Right lobe of liver (tissue), 4 donors: ENCODE results near the gene SLC2A10.

Experiments
- POLR2A ChIP-seq: fragments of 450-650 bp; IDR thresholded peaks from one replicate; pipeline ENCODE4 v1.6.1; 2017; ENCODE audit warnings: antibody characterized with exemption, mild to moderate bottlenecking
- TF ChIP-seq, protein P1 (sequence below), 4 donors: fragments of 200-600 bp in 3 of 4; fragments of 450-650 bp in 1 of 4; IDR thresholded peaks; one replicate each; pipeline versions ENCODE4 v1.5.1 to v1.8.0; 2016 to 2022; ENCODE audit warnings: antibody characterized with exemption in 4 of 4, mild to moderate bottlenecking in 2 of 4
- donor health status: DM: no; HTN: no; CAD: no.
- donor health status: DM: no; HTN: no; CAD: no.
- donor health status: DM: no; HTN: yes; CAD: no.

DNA sequence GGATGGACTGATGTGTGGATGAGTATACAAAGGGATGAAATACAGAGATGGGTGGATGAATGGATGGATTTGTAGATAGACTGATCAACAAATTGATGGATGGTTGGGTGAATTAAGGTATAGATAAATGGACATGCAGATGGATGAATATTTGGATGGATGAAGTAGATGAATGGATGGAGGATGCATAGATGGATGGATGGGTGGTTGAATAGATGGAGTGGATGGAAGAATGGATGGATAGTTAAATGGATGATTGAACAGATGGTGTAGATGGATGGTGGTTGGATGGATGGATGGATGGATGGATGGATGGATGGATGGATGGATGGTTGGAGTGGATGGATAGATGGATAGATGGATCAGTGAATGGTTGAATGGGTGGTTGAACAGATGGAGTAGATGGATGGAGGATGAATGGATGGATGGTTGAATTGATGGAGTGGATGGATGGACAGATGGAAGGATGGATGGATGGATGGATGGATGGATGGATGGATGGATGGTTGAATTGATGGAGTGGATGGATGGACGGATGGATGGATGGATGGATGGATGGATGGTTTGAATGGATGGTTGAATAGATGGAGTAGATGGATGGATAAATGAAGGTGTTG lies 15.0 kb downstream of the SLC2A10 start:
- TF ChIP-seq, protein P1, sequence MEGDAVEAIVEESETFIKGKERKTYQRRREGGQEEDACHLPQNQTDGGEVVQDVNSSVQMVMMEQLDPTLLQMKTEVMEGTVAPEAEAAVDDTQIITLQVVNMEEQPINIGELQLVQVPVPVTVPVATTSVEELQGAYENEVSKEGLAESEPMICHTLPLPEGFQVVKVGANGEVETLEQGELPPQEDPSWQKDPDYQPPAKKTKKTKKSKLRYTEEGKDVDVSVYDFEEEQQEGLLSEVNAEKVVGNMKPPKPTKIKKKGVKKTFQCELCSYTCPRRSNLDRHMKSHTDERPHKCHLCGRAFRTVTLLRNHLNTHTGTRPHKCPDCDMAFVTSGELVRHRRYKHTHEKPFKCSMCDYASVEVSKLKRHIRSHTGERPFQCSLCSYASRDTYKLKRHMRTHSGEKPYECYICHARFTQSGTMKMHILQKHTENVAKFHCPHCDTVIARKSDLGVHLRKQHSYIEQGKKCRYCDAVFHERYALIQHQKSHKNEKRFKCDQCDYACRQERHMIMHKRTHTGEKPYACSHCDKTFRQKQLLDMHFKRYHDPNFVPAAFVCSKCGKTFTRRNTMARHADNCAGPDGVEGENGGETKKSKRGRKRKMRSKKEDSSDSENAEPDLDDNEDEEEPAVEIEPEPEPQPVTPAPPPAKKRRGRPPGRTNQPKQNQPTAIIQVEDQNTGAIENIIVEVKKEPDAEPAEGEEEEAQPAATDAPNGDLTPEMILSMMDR (IDR thresholded peaks at IDR 0.05) = no peak
- no peak for TF ChIP-seq POLR2A
